ENCODE results near the gene CD52. TPM values are rescaled to one million over a fixed set of nuclear protein-coding genes. Genes with fewer than 3 reads are reported as not detected.

The CD52 gene
- polyA plus RNA-seq, 1 of the 3 experiments (the other 2 are of a cell fraction): not detected

- TF ChIP-seq REST (IDR thresholded peaks at IDR 0.05; ENCODE audit: low read depth, low read length) (no peak), NFIC (IDR thresholded peaks at IDR 0.05; ENCODE audit: borderline replicate concordance) (peak; percentile 47), TCF12 (IDR thresholded peaks at IDR 0.05) (peak; percentile 47; the same call in 1 of the 2 replicates), MEF2A (IDR thresholded peaks at IDR 0.05; ENCODE audit: borderline replicate concordance, low read depth) (no peak), USF2 (IDR thresholded peaks at IDR 0.05; ENCODE audit: borderline replicate concordance, low read depth, low read length) (peak; percentile 45; the same call in 1 of the 2 replicates), JUND (IDR thresholded peaks at IDR 0.05) (peak; percentile 52; the same call in 1 of the 2 replicates), RAD21 (IDR thresholded peaks at IDR 0.05; ENCODE audit: low read length) (peak; percentile 72), CHD2 (IDR thresholded peaks at IDR 0.05; ENCODE audit: low read length, partially characterized antibody) (no peak), SMC3 (IDR thresholded peaks at IDR 0.05; ENCODE audit: low read depth, low read length) (peak; percentile 76), EP300 (IDR thresholded peaks at IDR 0.05; ENCODE audit: borderline replicate concordance in 1 of 2, low read depth in 1 of 2, low read length in 1 of 2) (no peak), TEAD4 (IDR thresholded peaks at IDR 0.05; ENCODE audit: borderline replicate concordance, insufficient read depth) (no peak), GATA2 (CRISPR knock-in tag; IDR thresholded peaks at IDR 0.05) (no peak), GABPA (IDR thresholded peaks at IDR 0.05; ENCODE audit: low read depth) (no peak), CTCF (IDR thresholded peaks at IDR 0.05) (peak; percentile 80), FOSL2 (IDR thresholded peaks at IDR 0.05; ENCODE audit: borderline replicate concordance, low read depth) (no peak), RCOR1 (IDR thresholded peaks at IDR 0.05; ENCODE audit: low read length) (peak; percentile 7; the same call in 1 of the 2 replicates), FOXJ3 (CRISPR knock-in tag; IDR thresholded peaks at IDR 0.05) (no peak), SIN3A (IDR thresholded peaks at IDR 0.05; ENCODE audit: borderline replicate concordance, low read depth, low read length) (no peak), IRF3 (IDR thresholded peaks at IDR 0.05; ENCODE audit: low read depth, low read length) (no peak), ELF1 (IDR thresholded peaks at IDR 0.05) (no peak), POLR2AphosphoS5 (IDR thresholded peaks at IDR 0.05; ENCODE audit: low read depth, low read length) (no peak), RFX5 (IDR thresholded peaks at IDR 0.05; ENCODE audit: low read length) (no peak), RXRA (IDR thresholded peaks at IDR 0.05; ENCODE audit: borderline replicate concordance, low read depth) (no peak), MAX (IDR thresholded peaks at IDR 0.05; ENCODE audit: low read depth) (peak; percentile 71), TAF1 (IDR thresholded peaks at IDR 0.05; ENCODE audit: borderline replicate concordance, low read depth, low read length) (no peak), MXI1 (IDR thresholded peaks at IDR 0.05; ENCODE audit: low read depth, low read length) (peak; percentile 75)
Observed at GRCh38 chr1:26275580-26276431, 42.0 kb upstream of the CD52 start (continued).
